Hematopoietic multipotent progenitor cell (in vitro differentiated cells): Measurements from ENCODE around the gene EPB41L1. TPM values are rescaled to one million over a fixed set of nuclear protein-coding genes. Genes with fewer than 3 reads are reported as not detected.

Experiments
- DNase-seq, 3 donors: peaks; one replicate each; pipeline ENCODE4 v3.0.0-alpha.2; 2011 to 2015; ENCODE audit warnings: low read depth in 2 of 3, low spot score in 2 of 3
- total RNA-seq: library from RNA; depleted of rRNA; stranded (reverse); fragments of >200 nt; gene quantifications from one replicate; pipeline ENCODE4 v1.2.3, GENCODE V29; 2012

EPB41L1 gene
- total RNA-seq, 1 donor: 1.3 TPM

DNA sequence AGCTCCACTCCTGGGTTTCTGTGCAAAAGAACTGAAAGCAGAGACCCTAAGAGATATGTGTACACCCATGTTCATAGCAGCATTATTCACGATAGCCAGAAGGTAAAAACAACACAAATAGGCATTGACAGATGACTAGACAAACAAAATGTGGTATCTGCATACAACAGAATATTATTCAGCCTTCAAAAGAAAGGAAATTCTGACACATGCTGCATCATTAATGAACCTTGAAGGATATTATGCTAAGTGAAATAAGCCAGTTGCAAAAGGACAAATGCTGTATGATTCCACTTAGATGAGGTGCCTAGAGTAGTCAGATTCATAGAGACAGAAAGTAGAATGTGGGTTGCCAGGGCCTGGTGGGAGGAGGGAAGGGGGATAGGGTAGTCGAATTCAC lies 99.5 kb downstream of the EPB41L1 start:
- DNase-seq: no peak

DNA sequence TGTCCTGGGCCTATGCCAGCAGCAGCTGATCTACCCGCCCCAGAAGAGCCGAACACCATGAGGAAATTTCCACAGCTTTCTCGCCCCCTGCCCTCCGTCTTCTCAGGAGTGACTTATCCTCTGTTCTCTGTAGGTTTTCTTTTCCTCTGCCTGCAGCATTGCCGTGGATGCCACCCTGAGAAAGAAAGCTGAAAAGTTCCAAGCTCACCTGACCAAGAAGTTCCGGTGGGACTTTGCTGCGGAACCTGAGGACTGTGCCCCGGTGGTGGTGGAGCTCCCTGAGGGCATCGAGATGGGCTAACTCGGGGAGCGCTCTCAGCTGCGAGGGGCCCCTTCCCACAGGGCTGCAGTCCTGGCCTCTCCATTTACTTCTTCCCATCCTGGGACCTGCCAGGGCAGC lies 100.9 kb downstream of the EPB41L1 start:
- DNase-seq: no peak

DNA sequence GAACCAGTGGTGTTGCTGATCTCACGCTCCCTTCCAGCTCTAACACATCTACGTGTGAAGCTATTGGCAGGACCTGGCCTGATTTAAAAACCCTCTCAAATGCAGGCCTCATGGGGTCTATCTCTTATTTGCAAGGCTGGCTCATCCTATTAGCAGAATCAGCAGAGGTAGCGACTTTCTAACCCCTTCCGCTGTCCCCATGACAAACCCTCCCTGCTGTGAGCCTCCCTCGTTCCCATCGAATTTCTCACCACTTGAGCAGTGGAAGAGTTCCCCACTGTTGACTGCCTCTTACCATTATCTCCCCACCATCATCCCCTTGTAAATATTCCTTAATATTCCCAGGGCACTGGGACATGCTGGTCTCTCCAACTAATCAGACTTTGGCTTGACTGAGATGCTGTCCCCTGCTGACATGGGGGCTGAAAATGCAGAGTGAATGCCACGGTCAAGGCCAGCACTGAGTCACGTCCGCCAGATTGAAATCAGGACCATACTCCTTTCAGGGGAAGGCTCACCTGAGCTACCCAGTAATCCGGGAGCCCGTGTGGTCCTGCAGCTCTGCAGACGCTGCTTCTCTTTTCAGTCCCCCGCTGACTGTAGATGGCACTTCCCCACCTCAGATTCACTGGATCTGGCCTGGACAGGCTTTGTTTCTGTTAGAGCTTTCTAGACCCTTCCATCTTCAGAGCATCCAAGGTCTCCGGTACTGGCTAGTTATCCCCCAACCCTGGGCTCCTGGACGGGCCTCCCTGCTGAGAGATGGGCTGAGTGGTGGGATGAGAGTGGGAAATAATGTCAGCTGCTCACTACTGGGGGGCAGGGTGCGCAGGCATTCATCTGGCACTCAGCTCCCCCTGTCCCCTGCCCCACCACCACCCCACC lies 104.9 kb downstream of the EPB41L1 start:
- DNase-seq: no peak

DNA sequence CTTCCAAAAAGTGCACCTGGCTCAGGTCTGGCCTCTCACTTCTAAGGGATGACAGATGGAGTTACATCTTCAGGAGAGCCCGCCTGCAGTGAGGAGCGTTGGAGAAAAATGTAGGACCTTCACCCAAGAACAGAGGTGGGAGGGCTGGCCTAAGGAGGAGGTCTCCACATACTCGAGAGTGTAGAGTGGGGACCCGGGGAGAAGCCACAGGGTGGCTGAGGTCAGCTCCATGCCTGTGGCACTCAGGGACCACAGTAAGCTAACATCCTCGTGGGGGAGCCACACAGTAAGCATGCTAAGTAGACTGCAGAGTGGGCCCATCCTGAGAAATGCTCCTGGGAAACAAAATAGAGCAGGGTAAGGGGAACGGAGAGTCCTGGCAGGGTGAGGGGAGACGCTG lies 105.8 kb downstream of the EPB41L1 start:
- DNase-seq: no peak

DNA sequence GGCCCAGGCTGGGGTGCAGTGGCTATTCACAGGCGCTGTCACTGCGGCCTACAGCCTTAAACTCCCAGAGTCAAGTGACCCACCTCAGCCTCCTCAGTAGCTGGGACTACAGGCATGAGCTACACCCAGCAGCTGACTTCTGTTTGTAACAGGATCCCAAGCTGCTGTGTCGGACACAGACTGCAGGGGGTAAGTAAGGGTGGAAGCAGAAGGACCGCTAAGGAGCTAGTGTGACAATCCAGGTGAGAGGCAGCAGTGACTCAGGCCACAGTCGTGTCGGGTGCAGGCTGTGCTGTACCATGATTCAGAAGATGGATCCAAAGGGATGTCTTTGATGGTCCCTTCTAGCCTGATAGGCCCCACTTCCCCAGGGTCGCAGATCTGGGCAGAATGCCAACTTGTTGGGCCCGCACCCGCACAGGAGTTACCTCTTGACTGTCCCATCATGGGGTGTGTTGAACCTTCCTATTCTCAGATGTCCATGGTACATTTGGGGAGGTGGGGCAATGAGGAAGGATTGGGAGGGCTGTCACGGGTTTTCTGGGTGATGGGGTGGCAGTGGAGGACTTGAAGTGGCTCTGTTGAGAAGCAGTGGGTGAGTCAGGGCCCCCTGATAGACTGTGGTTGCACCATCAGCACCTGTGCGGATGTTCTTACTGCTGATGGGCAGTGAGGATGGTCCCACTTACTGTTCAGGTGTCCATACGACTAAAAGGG lies 107.0 kb downstream of the EPB41L1 start:
- no peak for DNase-seq

DNA sequence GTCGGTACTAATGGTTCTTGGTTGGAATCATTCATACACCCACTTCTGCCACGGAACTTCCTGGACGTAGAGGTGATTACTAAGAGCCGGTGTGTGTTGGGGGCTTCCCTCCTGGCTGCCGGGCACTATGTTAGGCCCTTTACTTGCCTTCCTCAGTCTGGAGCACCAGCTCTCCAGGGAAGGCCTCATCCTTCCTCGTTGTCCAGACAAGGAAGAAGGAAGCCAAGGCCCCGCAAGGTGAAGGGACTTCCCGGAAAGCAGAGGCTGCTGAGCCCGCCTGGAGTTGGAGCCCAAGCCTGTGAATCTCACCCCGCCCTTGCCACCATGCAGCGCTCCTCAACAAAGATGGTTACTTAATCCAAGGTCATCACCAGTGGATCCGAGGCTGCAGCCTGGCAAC lies 107.9 kb downstream of the EPB41L1 start:
- no peak for DNase-seq

DNA sequence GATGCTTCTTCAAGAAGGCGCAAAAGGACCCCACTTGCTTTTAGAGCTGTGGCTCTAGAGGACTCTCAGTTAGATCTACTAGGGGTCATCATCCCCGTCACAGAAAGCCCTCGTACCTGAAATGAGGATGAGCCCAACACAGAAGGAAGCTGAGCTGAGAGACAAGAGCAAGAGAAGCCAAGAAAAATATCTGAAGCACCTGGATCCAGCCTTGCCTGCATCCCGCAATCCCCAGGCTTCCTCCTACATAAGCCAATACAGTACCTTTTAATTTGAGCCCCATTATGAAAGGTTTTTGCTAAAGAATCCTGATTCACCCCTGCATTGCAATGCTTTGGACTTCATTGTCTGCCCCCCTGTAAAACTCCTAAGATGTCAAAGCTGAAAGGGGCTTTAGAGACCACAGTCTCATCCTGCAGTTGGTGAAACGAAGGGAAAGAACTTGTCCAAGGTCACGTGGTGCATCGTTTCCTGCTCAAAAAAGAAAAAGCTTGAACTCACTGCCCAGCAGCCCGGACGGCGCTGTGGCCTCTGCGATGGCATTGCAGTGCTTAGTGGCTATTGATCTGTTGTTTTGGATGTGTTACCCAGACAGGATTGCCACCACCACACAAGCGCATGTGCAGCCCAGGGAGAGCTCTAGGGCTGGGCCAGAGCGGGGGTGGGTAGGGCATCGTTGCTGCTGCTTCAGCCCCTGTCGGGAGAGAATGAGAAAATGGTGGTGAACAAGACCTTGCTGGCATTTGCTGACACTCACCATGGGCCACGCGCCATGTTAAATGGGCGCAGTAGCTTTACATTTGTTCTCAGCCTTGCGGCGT lies 110.1 kb downstream of the EPB41L1 start:
- DNase-seq: no peak

DNA sequence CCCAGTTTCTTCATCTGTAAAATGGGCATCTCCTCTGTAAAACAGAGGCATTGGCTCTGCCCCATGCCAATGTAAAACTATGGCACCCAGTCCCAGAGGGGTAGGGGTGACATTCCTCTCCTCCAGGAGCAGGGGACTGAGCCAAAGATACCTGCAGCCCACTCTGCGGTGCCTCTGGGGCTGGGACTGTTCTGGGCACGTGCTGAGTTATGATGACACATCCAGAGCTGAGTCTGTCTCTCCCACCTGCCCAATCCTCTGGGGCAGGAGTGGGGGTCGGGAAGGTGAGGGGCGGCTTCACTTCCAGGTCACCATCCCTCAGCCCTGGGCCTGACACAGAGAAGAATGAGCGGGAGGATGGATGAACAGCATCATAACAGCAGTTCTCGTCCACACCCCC lies 111.6 kb downstream of the EPB41L1 start:
- DNase-seq: no peak

DNA sequence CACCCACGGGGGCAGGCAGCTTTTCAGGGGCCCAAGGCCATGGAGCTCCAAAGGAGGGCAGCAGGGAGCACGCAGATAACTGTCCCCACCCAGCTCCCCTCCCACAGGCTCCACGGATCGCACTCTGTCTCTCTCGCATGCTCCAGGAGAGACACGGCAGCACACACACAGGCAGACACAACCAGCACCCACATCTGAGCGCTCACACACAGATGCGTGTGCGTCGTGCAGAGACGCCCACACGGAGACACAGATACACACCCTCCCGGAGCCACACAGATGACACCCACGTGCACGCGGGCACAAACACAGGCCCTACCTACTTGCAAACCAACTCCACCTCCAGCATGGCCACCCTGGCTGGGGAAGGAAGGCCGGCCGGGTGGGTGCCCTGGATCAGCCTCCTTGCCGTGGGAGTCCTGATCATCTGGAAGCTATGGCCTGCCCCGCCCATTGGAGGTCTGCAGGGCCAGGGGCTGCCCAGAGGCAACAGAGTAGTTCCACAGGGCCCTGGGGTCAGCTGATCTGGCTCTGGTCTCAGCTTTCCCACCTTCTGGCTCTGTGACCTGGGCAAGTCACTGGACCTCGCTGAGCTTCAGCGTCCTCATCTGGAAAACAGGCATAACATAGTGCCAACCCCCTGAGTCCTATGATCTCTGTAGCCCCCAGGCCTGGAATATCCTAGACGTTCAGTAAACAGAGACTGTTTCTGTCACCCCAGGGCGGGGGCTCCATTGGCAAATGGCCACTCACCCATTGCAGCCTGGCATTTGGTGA lies 113.3 kb downstream of the EPB41L1 start:
- DNase-seq: no peak

DNA sequence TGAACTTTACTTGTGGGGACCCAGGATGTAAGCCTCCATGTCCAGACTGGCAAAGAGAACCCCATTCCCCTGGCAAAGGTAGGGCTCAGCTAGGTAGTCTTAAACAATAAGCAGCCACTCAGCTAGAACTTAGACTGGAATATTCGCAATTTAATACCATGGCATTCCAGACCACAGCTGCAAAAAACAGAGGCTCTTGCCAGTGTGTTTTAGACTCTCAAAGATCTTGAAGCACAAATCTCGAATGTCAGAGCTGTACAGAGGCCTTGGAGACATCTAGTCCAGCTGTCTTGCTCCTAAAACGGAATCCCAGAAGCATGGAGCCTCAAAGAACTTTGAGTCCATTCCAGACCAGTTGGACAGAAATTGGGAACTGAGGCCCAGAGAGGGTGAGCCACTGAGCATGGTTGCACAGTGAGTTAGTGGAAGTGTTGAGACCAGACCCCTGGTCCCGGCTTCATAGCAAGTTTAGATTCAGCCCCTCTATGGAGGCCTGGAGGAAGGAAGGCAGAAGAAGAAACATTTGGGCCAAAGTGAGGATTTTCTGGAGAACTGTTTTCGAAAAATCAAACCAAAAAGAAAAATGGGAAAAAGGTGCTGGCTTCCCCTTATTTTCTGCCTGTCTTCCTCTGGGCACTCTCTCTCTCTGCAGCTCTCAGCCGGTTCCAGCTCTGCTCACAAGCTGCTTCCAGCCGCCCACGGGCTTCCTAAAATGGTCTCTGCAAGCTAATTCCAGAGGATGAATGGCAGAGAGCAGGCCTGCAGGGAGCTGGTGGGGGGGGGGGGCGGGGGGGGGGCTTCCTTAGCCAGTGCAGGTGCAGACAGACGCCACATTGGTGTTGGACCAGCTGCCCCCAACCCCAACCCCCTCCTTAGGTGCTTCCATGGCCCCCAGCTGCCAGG lies 114.2 kb downstream of the EPB41L1 start:
- DNase-seq: no peak

DNA sequence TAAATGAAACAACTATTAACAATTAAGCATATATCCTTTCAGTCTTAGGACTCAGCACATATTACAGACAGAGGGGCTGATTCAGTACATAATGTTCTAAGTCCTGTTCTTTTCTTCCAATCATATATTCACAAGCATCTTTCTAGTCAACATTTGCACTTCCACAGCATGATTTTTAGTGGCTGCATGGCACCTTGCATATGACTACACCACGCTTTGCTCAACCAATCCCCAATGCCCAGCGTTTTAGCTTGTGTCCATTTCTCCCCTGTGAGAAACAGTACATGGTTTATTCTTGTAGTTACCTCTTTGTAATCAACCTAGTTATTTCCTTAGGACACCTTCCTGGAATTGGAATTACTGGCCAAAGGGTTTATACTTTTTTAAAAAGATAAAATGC lies 115.0 kb downstream of the EPB41L1 start:
- no peak for DNase-seq

DNA sequence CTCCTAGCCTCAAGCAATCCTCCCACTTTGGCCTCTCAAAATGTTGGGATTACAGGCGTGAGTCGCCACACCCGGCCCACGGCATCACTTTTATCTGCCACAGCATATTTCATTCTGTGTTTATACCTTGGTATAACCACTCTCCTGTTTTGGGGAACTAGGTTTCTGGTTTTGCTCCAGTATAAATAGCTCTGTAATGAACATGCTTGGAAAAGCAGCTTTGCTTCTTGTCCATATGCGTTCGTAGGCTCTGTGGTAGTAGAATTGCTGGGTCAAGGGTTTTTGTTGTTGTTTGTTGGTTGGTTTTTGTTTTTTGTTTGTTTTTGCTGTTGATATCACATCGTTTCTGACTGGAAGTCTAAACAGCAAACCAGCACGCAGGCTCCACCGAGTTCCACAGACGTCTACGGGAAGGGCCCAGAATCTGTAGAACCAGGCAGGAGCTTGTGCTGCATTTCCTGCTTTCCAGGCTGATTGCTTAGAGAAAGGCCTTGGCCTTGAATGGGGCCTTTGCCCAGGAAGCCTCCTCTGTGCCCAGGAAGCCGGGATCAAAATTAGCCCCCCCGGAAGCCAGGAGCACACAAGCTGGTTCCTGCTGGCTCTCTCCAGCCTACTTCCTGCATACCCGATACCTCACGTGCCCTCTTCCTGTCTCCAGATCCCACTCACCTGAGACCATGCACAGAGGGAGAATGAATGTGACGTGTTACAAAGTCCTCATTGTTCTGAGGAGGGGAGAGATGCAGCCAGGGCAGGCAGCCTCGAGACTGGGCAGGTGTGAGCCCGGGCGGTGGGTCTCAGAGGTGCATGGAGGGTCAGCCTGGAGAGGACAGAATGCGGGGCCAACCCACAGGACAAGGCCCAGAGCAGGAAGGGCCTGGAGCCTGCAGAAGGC lies 116.5 kb downstream of the EPB41L1 start:
- no peak for DNase-seq

DNA sequence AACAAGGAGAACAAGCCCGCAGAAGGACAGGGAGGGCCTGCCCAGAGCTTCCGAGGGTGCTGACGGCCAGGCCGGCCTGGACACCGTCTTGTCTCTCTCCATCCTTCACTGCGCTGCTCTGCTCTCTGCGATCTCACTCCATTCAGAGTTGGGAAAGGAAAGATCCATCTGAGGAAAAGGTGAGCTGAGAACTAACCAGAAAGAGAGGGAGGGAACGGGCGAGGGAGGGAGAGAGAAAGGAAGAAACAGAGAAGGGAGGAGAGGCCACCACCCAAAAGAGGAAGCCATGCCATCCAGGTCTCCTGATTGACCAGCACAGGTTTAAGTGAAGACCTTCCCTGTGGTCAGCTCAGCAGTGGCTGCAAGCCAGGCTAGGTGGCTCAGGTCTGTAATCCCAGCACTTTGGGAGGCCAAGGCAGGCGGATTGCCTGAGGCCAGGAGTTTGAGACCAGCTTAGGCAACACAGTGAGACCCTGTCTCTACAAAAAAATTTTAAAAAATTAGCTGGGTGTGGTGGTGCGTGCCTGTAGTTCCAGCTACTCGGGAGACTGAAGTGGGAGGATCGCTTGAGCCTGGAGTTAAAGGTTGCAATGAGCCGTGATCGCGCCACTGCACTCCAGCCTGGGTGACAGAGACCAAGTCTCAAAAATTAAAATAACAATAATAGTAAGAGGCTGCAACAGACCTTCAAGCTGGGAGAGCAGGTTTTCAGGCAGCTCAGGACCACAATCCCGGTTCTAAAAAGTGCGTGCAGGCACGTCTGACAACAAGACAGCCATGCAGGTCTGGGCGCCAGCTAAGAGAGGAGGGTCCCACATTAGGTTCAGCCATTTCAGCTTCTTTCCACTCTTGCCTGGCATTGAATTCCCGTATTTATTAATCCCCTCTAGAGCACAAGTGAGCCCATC lies 117.4 kb downstream of the EPB41L1 start:
- no peak for DNase-seq

DNA sequence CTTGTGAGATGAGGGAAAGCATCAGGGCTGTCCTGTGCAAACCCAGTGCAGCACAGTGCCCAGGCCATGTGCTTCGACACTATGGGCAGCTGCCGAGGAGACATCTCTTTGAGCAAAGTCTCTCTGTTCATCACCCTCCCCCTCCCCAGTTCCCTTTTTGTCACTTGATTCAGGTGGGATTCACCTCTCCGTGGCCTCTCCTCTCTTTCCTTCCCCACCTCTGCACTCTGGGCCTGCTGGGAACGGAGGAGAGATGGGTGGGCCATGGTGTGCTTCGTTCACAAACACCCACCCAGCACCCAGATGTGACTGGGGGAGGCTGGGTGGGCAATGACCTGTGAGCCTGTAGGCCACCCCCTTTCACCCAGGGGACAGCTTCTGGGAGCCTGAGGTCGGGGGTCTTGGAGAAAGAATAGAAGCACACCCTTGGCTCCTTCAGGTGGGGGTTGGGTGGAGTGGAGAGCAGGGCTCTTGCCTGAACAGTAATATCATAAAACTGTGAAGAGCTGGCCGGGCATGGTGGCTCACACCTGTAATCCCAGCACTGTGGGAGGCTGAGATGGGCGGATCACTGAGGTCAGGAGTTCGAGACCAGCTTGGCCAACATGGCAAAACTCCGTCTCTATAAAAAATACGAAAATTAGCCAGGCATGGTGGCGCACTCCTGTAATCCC lies 118.1 kb downstream of the EPB41L1 start:
- DNase-seq: no peak

DNA sequence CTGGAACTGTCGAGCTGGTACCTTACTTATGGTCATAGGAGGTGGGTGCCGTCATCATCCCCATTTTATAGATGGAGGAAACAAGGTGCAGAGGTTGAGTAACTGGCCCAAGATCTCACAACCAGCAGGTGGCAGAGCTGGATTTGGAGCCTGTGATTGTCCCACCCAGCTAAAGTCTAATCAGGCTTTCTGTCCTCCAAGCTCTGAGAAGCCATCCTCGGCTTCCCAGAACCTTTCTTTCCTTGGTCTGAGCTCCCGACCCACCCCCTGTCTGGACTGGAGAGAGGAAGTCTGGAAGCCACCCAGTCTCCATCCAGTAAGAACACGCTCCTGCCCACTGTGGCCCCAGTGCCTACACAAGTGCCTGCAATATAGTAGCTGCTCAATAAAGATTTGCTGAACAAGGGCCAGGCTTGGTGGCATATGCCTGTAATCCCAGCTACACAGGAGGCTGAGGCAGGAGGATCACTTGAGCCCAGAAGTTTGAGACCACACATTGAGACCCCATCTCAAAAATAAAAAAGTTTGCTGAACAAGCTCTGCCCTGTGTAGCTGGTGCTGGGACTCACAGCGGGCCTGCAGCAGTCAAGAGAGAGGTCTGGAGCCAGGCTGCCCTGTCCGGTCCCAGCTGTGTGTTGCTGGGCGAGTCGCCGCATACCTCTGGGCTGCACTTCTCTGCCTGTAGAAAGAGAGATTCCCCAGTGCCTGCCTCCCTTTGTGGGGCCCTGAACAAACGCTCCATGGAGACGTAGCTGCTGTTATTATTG lies 119.1 kb downstream of the EPB41L1 start:
- no peak for DNase-seq

DNA sequence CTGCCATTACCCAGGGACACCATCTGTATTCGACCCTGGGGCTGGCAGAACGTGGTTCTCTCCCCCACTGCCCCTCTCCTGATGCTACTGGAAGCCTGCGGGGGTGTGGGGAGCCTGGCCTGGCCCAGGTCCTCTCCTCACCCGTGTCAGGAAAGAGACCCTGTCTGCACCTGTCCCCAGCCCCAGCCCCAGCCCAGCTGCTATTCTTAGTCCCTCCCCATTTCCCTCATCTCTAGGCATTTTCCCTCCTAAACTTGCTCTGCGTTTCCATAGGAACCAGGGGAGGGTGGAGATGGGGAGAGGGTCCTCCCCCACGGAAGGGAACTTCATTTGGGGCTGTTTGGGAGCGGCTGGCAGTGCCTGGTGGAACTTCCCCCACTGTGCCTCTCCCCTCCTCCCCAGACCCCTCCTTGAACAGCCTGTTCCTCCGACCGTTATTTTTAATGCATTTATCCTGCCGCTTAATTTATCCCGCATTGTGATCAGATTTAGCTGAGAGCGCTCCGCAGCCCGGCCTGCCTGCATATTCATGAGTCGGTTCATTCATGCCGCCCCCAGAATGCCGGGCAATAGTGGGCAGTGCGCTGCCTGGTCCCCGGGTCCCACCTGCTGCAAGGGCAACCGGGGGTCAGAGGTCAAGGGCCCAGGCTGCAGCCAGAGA lies 119.8 kb downstream of the EPB41L1 start:
- DNase-seq: no peak
